KMS-11 (cell line): ENCODE data around the gene PVALEF.

Experiments used
- H2AFZ ChIP-seq: fragments of 200-600 bp; sonication (generic); 2 replicates; pipeline ENCODE4 v1.6.1; 2016; ENCODE audit warnings: antibody characterized with exemption, mixed run types, low read depth
- H3K27ac ChIP-seq: fragments of 200-600 bp; sonication (generic); 2 replicates; pipeline ENCODE4 v1.6.1; 2016; ENCODE audit warnings: mild to moderate bottlenecking, mixed run types
- H3K27me3 ChIP-seq: fragments of 200-600 bp; sonication (generic); 2 replicates; pipeline ENCODE4 v1.6.1; 2017; ENCODE audit warnings: mild to moderate bottlenecking, low read depth, mixed run types, moderate library complexity; ENCODE audit not compliant: insufficient read depth
- H3K36me3 ChIP-seq: fragments of 200-600 bp; sonication (generic); 2 replicates; pipeline ENCODE4 v1.6.1; 2017; ENCODE audit warnings: mild to moderate bottlenecking, mixed run types; ENCODE audit not compliant: insufficient read depth
- H3K4me1 ChIP-seq: fragments of 200-600 bp; sonication (generic); 2 replicates; pipeline ENCODE4 v1.6.1; 2016; ENCODE audit warnings: mild to moderate bottlenecking, low read depth, mixed run types; ENCODE audit not compliant: poor library complexity, severe bottlenecking
- H3K4me2 ChIP-seq: fragments of 200-600 bp; sonication (generic); 2 replicates; pipeline ENCODE4 v1.7.0; 2016; ENCODE audit warnings: mild to moderate bottlenecking, mixed run types
- H3K4me3 ChIP-seq: fragments of 200-600 bp; sonication (generic); IDR thresholded peaks from 2 replicates; pipeline ENCODE4 v1.6.1; 2017; ENCODE audit warnings: low read depth, low read length, mixed read lengths; ENCODE audit not compliant: insufficient read depth
- H3K79me2 ChIP-seq: fragments of 200-600 bp; sonication (generic); 2 replicates; pipeline ENCODE4 v1.6.1; 2016; ENCODE audit warnings: low read depth, mixed run types; ENCODE audit not compliant: insufficient read depth
- H3K9ac ChIP-seq: fragments of 200-600 bp; sonication (generic); 2 replicates; pipeline ENCODE4 v1.6.1; 2016; ENCODE audit warnings: mild to moderate bottlenecking, mixed run types
- H4K20me1 ChIP-seq: fragments of 200-600 bp; sonication (generic); 2 replicates; pipeline ENCODE4 v1.6.1; 2016; ENCODE audit warnings: mild to moderate bottlenecking, mixed run types; ENCODE audit not compliant: insufficient read depth
- CTCF ChIP-seq: fragments of 200-600 bp; sonication (generic); conservative IDR thresholded peaks from 2 replicates; pipeline ENCODE4 v1.6.1; 2017; ENCODE audit warnings: low read depth, mild to moderate bottlenecking, antibody characterized with exemption, low read length, moderate library complexity, mixed read lengths

The PVALEF gene

DNA sequence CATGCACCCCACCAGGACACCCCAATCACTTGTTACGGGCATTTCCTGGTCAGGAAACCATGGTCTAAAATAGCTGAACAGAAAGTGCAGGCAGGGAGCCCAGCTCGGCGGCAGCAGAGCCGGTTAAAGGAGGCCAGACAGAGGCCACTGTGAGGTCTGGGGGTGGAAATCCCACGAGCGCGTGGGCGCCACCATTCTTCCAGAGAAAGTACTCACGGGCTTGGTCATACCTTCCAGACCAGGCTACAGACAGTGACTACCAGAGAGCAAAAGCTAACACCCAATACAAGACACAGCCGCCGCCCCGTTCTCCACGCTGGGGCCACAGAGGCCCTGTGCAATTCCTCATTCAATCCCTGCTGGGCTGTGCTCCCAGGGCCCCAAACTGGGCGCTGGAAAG lies 45.6 kb downstream of the PVALEF start:
- no peak overlapping the region for H3K4me2 ChIP-seq
- no peaks in the 10 kb centered on the region for H4K20me1 ChIP-seq
- no peaks in the 10 kb centered on the region for H3K27me3 ChIP-seq
- H3K9ac ChIP-seq: no peak overlapping the region
- H3K4me3 ChIP-seq: no peak overlapping the region
- TF ChIP-seq CTCF: no peak
- no peaks in the 10 kb centered on the region for H3K79me2 ChIP-seq
- no peaks in the 10 kb centered on the region for H3K36me3 ChIP-seq
- H3K27ac ChIP-seq: no peak overlapping the region
- H3K4me1 ChIP-seq: no peaks in the 10 kb centered on the region
- H2AFZ ChIP-seq: no peak overlapping the region

- Histone ChIP-seq H3K27ac (no peak overlapping the region), H2AFZ (no peak overlapping the region), H3K9ac (no peak overlapping the region), H3K4me2 (no peak overlapping the region), H3K4me3 (no peak overlapping the region), H3K27me3 (no peaks in the 10 kb centered on the region), H4K20me1 (no peaks in the 10 kb centered on the region), H3K4me1 (no peaks in the 10 kb centered on the region), H3K36me3 (no peaks in the 10 kb centered on the region), H3K79me2 (no peaks in the 10 kb centered on the region)
- TF ChIP-seq CTCF: no peak
These were observed 47.1 kb downstream of the PVALEF start for GRCh38 chr17:81212365-81212764.

- no peaks in the 10 kb centered on the region for H3K36me3 ChIP-seq
- no peak overlapping the region for H3K27ac ChIP-seq
- H3K4me1 ChIP-seq: no peaks in the 10 kb centered on the region
- H3K9ac ChIP-seq: no peak overlapping the region
- H2AFZ ChIP-seq: no peak overlapping the region
- H3K27me3 ChIP-seq: no peaks in the 10 kb centered on the region
- no peak overlapping the region for H3K4me2 ChIP-seq
- no peak overlapping the region for H3K4me3 ChIP-seq
- no peaks in the 10 kb centered on the region for H4K20me1 ChIP-seq
- no peaks in the 10 kb centered on the region for H3K79me2 ChIP-seq
- no peak for TF ChIP-seq CTCF
These were observed 48.7 kb downstream of the PVALEF start for GRCh38 chr17:81213978-81214377.

- TF ChIP-seq CTCF: no peak
- Histone ChIP-seq H3K79me2 (no peaks in the 10 kb centered on the region), H3K4me2 (no peak overlapping the region), H4K20me1 (no peaks in the 10 kb centered on the region), H3K27me3 (no peaks in the 10 kb centered on the region), H2AFZ (no peak overlapping the region), H3K4me1 (peaks cover 12% of the 10 kb centered on the region), H3K9ac (no peak overlapping the region), H3K27ac (no peak overlapping the region), H3K36me3 (no peaks in the 10 kb centered on the region), H3K4me3 (no peak overlapping the region)
These were observed 52.2 kb downstream of the PVALEF start for GRCh38 chr17:81217491-81217890.

DNA sequence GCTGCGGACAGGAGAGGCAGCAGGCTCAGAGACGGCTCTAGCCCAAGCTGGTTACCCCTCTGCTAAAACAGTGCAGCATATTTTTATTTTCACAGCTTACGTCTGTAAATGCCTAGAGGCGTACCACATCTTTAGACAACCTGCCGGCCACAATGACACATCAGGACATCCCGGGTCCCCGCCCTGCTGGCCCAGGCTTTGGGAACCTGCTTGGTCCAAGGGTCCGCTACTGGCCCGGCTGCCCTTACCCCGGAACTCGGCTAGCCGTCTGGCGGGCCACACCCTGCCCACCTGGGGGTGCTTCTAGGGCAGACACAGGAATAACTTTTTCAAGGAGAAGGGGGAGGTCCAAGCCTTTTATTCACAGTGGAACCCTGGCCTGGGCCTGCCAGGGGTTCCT lies 53.2 kb downstream of the PVALEF start:
- Histone ChIP-seq H3K9ac (no peak overlapping the region), H3K4me1 (peaks cover 14% of the 10 kb centered on the region), H3K79me2 (no peaks in the 10 kb centered on the region), H3K27me3 (no peaks in the 10 kb centered on the region), H3K4me3 (no peak overlapping the region), H4K20me1 (no peaks in the 10 kb centered on the region), H3K36me3 (no peaks in the 10 kb centered on the region), H3K4me2 (no peak overlapping the region), H3K27ac (no peak overlapping the region), H2AFZ (no peak overlapping the region)
- TF ChIP-seq CTCF: no peak
